Airway epithelial cell (primary cell): ENCODE measurements around the gene AVL9. TPM values are rescaled to one million over a fixed set of nuclear protein-coding genes. Genes with fewer than 3 reads are reported as not detected.

Experiments
- total RNA-seq: library from RNA; depleted of rRNA; stranded (reverse); fragments of >200 nt; gene quantifications from 2 replicates; pipeline ENCODE4 v1.2.3, GENCODE V29; 2015

The AVL9 gene
- total RNA-seq = 11.0 and 19.3 TPM in 2 replicates

DNA sequence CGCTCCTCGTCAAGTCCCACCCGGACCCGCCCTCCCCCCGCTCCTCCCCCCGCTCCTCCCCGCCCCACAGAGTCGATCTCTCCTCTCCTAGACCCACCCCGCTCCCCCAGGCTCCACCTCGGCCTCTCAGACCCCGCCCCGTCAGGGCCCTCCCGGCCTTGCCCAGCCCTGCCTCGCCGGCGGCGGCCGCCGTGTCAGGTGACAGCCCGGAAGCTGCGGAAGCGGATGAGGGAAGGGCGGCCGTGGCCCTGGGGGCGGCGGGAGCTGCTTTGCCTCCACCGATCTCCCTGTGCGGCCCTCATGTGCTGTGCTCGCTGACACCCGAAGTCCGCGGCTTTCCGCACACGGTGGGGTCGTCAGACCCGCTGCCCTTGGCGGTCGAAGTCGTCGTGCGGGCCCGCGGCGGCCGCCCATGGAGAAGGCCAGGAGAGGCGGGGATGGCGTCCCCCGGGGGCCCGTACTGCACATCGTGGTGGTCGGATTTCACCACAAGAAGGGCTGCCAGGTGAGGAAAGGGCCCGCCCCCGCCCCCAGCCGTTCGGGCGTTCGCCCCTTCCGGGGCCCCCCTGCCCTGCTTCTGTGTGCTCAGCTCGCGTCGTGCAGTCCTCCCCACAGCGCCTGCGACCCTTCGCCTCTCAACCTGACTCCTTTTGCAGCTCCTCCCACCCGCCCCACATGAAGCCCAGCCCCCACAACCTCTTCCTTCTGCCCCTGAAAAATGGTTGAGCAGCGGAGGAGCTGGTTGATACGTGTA lies at the start of gene AVL9:
AVL9 (plus strand) TSS at position 192 of the 754 bp plus-strand sequence; CDS start at position 413, 221 bp downstream.

GRCh38 chr7:32490127-32490796 lies 5.0 kb upstream of the AVL9 start, which contains the start of gene LSM5:
Gene LSM5, minus strand, starts transcription at chr7:32490380. Its CDS starts 15 bp downstream, at chr7:32490365.

Other genes starting within 250 kb of the AVL9 start
- gene LSM5, start 5.1 kb upstream of the AVL9 start, total RNA-seq = 30.4 and 35.6 TPM in 2 replicates